ENCODE data around the gene CIAO2A.
"Not testable (repeated sequence)": the region's sequence is repeated elsewhere in the genome, so short reads cannot be mapped to it uniquely, and the experiment has no call there.

Gene CIAO2A, protein sequence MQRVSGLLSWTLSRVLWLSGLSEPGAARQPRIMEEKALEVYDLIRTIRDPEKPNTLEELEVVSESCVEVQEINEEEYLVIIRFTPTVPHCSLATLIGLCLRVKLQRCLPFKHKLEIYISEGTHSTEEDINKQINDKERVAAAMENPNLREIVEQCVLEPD

GRCh38 chr15:64093627-64094417 is at the start of gene CIAO2A:
Gene CIAO2A (minus strand): TSS chr15:64093838. CDS start chr15:64093768, 70 bp downstream.
- DNase-seq (ENCODE audit: low spot score) = peak; percentile 91

GRCh38 chr15:64143276-64143675 is 49.6 kb upstream of the CIAO2A start:
- DNase-seq (ENCODE audit: low spot score) = no peak

- no peak for DNase-seq (ENCODE audit: low spot score)
These were observed 48.3 kb upstream of the CIAO2A start for GRCh38 chr15:64141798-64142512.

- no peak for DNase-seq (ENCODE audit: low spot score)
These were observed 44.8 kb upstream of the CIAO2A start for GRCh38 chr15:64138331-64138941.

DNA sequence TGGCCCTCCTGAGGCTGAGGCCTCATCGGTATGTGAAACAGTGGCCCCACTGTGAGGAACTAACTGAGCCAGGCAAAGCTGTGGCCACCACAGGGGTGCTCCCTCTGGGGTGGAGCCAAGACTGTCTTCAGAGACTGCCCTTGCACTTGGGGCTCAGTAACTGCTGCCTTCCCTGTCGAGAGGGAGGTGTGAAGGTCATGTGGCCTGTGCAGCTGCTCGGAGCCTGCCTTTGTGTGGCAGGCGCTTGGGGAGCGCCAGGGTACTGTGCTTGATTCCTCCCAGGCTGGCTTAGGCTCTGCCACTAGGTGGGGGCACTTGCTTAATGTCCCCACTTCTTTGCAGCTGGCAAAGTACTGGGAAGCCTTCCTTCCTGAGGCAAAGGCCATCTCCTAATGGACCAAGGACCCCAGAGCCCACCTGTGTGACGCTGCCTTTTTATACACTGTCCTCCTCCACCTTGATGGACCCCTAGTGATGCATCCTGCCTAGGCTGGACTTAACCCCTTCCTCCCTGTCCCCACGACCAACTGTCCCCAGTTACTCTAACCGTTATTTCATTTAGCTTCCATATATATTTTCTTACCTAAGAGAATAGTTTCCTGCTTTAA is 43.7 kb upstream of the CIAO2A start:
- peak; percentile 25 for DNase-seq (ENCODE audit: low spot score)

DNA sequence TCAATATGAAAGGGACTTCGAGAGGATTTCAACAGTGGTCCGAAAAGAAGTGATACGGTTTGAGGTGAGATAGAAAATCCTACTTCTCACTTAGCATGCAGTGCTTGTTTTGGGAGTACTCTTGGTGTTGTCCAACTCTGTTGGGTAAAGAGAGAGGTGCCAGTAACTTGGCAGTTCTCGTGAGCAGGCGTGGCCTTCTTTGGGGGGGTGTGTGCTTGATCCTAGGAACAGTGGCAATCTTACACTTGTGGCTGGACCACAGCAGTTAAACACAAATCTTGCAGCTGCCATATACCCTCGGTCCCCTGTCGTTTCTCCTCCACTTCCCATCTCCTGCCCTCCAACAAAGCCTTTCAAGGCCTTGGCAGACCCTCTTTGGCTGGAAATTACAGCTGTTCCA is 42.7 kb upstream of the CIAO2A start:
- no peak for DNase-seq (ENCODE audit: low spot score)

DNA sequence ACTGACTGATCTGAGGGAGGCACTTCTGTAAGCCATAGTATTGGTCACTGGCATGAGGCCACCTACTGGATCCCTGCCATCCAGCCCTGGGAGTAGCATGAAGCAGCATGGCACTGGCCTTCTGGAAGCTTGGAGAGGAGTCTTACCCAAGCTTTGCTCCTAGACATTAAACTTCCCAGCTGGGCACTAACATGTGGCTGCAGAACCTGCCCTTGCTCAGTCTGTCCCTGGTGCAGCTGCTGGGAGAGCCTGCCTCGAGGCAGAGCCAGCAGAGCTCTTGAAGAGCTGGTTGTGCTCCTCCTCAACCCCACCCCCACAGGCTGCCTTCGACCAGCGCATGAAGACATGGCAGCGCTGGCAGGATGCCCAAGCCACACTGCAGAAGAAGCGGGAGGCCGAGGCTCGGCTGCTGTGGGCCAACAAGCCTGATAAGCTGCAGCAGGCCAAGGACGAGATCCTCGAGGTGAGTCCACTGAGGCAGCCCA is 40.7 kb upstream of the CIAO2A start:
- no peak for DNase-seq (ENCODE audit: low spot score)

- no peak for DNase-seq (ENCODE audit: low spot score)
These were observed 40.1 kb upstream of the CIAO2A start for GRCh38 chr15:64133623-64134344.

- no peak for DNase-seq (ENCODE audit: low spot score)
These were observed 38.6 kb upstream of the CIAO2A start for GRCh38 chr15:64132217-64132616.

GRCh38 chr15:64131547-64131946 is 37.9 kb upstream of the CIAO2A start:
- no peak for DNase-seq (ENCODE audit: low spot score)

- no peak for DNase-seq (ENCODE audit: low spot score)
These were observed 36.5 kb upstream of the CIAO2A start for GRCh38 chr15:64130159-64130558.

GRCh38 chr15:64127521-64128270 is 34.1 kb upstream of the CIAO2A start:
- DNase-seq (ENCODE audit: low spot score) = no peak

DNA sequence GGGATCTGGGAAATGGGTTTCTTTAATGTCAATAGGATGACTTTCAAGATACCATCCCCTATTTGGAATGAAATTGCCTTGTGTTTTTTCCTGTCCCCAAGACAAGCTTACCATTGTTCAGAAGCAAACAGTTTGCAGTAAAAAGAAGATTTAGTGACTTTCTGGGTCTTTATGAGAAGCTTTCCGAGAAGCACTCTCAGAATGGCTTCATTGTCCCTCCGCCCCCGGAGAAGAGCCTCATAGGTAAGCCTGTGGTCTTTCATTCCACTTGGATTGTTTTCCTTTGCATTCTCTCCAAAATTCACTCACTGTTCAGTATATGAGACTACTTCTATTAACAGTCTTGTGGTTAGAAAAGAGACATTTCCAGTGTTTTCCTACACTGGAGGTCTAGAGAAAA is 32.3 kb upstream of the CIAO2A start:
- no peak for DNase-seq (ENCODE audit: low spot score)

DNA sequence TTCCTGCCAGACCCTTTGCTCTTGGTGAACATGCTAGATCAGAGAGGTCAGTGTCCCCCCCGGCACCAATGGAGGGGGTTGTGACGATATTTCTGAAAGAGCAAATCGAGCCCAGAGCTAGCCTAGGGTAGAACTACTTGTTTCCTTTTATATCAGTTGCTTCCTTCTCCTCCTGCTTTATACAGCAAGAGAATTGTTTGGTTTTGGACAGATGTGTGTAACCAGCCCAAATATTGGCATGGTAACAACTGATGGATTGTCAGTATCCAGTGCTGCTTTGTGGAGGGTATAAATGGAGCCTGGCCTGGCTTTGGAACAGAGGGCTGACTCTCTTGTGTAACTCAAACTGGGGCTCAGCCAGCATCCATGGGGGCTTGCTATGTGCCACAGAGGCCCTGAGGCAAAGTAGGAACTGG is 29.3 kb upstream of the CIAO2A start:
- DNase-seq (ENCODE audit: low spot score) = no peak

DNA sequence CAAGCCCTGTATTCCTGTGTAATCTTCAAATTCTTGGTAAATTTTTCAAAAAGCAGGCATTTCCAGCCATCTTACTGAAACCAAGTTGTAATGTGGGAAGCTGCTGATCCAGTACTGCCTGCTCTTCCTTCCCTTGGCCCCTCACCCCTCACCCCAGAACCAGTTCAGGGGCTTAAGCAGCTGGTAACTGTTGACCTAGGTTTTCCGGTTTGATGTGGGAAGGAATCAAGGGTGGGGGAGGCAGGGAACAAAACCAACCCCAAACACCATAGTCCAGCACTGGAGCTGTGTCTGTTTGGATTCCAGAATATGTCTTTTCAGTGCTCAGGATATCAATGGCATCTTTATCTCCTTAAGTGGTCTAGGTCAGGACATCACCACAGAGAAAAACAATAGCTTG is 28.8 kb upstream of the CIAO2A start:
- DNase-seq (ENCODE audit: low spot score) = no peak

- DNase-seq (ENCODE audit: low spot score) = no peak
These were observed 28.0 kb upstream of the CIAO2A start for GRCh38 chr15:64121614-64122013.

GRCh38 chr15:64120322-64120721 is 26.7 kb upstream of the CIAO2A start:
- not testable (repeated sequence) for DNase-seq (ENCODE audit: low spot score)

DNA sequence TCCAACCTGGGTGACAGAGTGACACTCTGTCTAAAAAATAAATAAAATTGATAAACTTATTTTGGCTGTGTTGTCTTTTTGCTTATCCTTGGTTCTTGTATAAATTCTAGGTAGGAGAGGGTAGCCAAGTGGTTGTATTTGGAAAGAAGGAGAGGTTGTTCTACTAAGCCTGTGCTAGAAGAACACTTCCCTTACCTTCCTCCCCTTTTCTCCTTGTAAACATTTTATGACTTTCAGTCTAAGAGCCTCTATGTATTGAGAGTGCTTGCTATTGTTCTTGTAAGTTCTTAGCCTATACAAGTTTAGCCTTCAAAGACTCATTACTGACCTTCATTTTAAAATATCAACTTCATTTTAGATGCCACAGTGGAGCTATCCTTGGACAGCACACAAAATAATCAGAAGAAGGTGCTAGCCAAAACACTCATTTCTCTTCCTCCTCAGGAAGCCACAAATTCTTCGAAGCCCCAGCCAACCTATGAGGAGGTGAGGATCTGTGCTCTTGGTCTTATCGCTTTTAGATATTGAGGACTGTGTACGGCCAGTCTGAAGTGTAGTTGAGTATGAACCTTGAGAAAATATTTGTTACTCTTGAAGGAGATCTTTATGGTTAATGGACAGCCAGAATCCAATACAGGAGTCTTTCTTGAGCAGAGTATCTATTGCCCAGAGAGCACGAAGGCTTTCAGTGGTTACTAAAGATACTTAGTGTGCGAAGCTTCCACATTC is 24.3 kb upstream of the CIAO2A start:
- DNase-seq (ENCODE audit: low spot score) = no peak

- no peak for DNase-seq (ENCODE audit: low spot score)
These were observed 19.3 kb upstream of the CIAO2A start for GRCh38 chr15:64112904-64113303.

Measured in iPS-NIHi11 (cell line).